ENCODE measurements around the gene AIMP1. TPM values are rescaled to one million over a fixed set of nuclear protein-coding genes. Genes with fewer than 3 reads are reported as not detected.

Gene AIMP1
- total and polyA plus RNA-seq, 4 donors, result 26.8 to 43.1 (median 40.8) TPM

DNA sequence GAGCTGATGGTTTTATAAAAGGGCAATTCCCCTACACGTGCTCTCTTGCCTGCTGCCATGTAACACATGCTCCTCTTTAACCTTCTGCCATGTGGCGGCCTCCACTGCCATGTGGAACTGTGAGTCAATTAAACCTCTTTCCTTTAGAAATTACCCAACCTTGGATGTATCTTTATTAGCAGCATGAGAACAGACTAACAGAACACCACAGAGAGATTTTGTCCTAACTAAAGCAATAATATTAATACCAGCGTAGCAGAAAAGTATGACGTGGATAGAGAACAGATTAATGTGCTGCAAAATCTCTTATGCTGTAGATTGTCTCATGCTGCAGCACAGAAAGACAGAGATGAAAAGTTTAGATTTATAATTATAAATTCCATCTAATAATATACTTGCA is 23.1 kb downstream of the AIMP1 start:
- Histone ChIP-seq H3K4me3 (ENCODE audit: low read depth, low read length) (no peak overlapping the region), H3K9me3 (ENCODE audit: control insufficient read depth, insufficient read depth, low read length) (peaks cover 8% of the 10 kb centered on the region), H3K36me3 (ENCODE audit: control insufficient read depth, insufficient read depth, low read length) (peaks cover 9% of the 10 kb centered on the region), H3K4me1 (ENCODE audit: control insufficient read depth, insufficient read depth, low read length) (no peaks in the 10 kb centered on the region), H3K27me3 (ENCODE audit: control insufficient read depth, insufficient read depth, low read length) (no peaks in the 10 kb centered on the region), H3K27ac (ENCODE audit: low read depth, low read length) (no peak overlapping the region)
- WGBS (ENCODE audit: insufficient coverage), result no CpG with 5 or more reads among the region's 4 CpGs
- no peak for DNase-seq (ENCODE audit: low read depth in 4 of 6, low spot score in 6 of 6)

DNA sequence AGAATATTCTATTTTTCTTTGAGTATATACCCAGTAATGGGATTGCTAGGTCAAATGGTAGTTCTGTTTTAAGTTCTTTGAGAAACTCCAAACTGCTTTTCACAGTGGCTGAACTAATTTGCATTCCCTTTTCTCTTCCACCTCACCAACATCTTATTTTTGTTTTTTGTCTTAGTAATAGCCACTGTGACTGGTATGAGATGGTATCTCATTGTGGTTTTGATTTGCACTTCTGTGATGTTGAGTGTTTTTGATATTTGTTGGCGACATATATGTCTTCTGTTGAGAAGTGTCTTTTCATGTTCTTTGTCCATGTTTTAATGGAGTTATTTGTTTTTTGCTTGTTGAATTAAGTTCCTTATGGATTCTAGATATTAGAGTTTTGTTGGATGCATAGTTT is 24.4 kb downstream of the AIMP1 start:
- Histone ChIP-seq H3K4me3 (ENCODE audit: low read depth, low read length) (no peak overlapping the region), H3K4me1 (ENCODE audit: control insufficient read depth, insufficient read depth, low read length) (no peaks in the 10 kb centered on the region), H3K27ac (ENCODE audit: low read depth, low read length) (no peak overlapping the region), H3K9me3 (ENCODE audit: control insufficient read depth, insufficient read depth, low read length) (peaks cover 8% of the 10 kb centered on the region), H3K27me3 (ENCODE audit: control insufficient read depth, insufficient read depth, low read length) (no peaks in the 10 kb centered on the region), H3K36me3 (ENCODE audit: control insufficient read depth, insufficient read depth, low read length) (peaks cover 9% of the 10 kb centered on the region)
- DNase-seq (ENCODE audit: low read depth in 4 of 6, low spot score in 6 of 6), result no peak
- WGBS (ENCODE audit: insufficient coverage), result no CpG with 5 or more reads among the region's 1 CpG

DNA sequence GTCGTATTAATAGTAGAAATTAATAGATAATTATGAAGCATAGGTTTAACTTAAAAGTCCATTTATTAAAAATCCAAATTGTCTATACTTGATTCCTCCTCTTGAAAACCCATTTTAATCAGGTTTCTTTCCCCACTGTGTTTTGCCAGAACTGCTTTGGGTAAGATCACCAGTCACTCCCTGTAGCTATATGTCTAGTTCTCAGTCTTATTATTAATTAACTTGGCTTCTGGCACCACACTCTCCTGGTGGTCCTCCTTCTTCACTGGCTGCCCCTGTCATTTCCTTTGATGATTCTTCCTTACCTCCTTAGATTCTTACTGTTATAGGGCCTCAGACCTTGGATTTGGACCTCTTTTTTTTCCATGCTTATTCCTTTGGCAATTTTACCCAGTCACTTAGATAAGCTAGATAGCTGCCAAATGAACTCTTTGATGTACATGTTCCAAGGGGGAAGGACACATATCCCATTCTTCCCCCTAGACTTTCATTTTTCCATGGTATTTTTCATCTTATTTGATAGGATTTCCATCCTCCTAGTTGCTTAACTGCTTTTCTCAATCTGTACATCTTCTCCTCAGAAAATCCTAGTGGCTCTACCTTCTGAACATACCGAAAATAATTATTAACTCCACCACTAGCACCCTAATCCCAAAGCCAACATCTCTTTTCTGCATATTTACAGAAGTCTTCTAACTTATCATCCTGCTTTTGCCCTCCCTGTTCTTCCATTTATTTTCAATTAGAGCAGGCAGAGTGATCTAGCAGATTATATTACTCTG is 27.7 kb downstream of the AIMP1 start:
- no CpG with 5 or more reads among the region's 2 CpGs for WGBS (ENCODE audit: insufficient coverage)
- no peak for DNase-seq (ENCODE audit: low read depth in 4 of 6, low spot score in 6 of 6)
- peaks cover 6% of the 10 kb centered on the region for H3K9me3 ChIP-seq (ENCODE audit: control insufficient read depth, insufficient read depth, low read length)
- no peak overlapping the region for H3K27ac ChIP-seq (ENCODE audit: low read depth, low read length)
- no peak overlapping the region for H3K4me3 ChIP-seq (ENCODE audit: low read depth, low read length)
- H3K36me3 ChIP-seq (ENCODE audit: control insufficient read depth, insufficient read depth, low read length), result no peaks in the 10 kb centered on the region
- no peaks in the 10 kb centered on the region for H3K4me1 ChIP-seq (ENCODE audit: control insufficient read depth, insufficient read depth, low read length)
- no peaks in the 10 kb centered on the region for H3K27me3 ChIP-seq (ENCODE audit: control insufficient read depth, insufficient read depth, low read length)

DNA sequence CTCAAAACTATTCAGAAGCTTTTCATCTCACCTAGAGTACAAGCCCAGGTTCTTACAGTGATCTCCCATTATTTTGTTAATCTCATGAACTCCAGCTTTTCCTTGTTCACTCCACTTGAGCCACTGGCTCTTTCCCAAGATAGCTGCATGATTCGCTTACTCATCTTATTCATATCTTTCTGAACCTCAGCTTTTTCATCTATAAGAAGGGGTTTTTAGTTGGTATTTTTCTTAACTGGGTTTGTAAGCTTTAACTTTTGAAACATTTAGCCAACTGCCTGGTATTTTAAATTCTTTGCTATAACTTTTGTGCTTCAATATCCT is 28.3 kb downstream of the AIMP1 start:
- H3K4me1 ChIP-seq (ENCODE audit: control insufficient read depth, insufficient read depth, low read length), result no peaks in the 10 kb centered on the region
- WGBS (ENCODE audit: insufficient coverage), result no CpG with 5 or more reads among the region's 1 CpG

DNA sequence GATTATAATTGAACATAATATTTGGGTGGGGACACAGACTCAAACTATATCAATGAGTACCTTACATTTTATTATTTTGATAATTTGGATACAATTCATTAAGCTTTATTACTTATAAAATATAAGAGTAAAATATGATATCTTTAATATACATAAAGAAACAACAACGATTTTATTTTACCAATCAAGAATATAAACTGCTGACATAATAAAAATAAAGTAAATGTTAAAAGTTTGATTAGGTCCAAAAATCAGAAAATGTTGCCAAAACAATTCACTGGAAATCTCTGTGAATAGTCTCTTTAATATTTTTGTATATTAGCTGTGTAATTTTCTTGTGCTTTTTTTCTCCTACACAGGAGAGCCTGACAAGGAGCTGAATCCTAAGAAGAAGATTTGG is 30.8 kb downstream of the AIMP1 start:
- Histone ChIP-seq H3K36me3 (ENCODE audit: control insufficient read depth, insufficient read depth, low read length) (no peaks in the 10 kb centered on the region), H3K9me3 (ENCODE audit: control insufficient read depth, insufficient read depth, low read length) (no peaks in the 10 kb centered on the region), H3K4me1 (ENCODE audit: control insufficient read depth, insufficient read depth, low read length) (no peaks in the 10 kb centered on the region), H3K27ac (ENCODE audit: low read depth, low read length) (no peak overlapping the region), H3K27me3 (ENCODE audit: control insufficient read depth, insufficient read depth, low read length) (no peaks in the 10 kb centered on the region), H3K4me3 (ENCODE audit: low read depth, low read length) (no peak overlapping the region)
- DNase-seq (ENCODE audit: low read depth in 4 of 6, low spot score in 6 of 6), result no peak
- no CpG with 5 or more reads among the region's 1 CpG for WGBS (ENCODE audit: insufficient coverage)

More for the DNA sequence above, 28.3 kb downstream of the AIMP1 start:
- H3K9me3 ChIP-seq (ENCODE audit: control insufficient read depth, insufficient read depth, low read length), result peaks cover 6% of the 10 kb centered on the region
- H3K4me3 ChIP-seq (ENCODE audit: low read depth, low read length), result no peak overlapping the region
- no peaks in the 10 kb centered on the region for H3K36me3 ChIP-seq (ENCODE audit: control insufficient read depth, insufficient read depth, low read length)
- H3K27ac ChIP-seq (ENCODE audit: low read depth, low read length), result no peak overlapping the region
- no peaks in the 10 kb centered on the region for H3K27me3 ChIP-seq (ENCODE audit: control insufficient read depth, insufficient read depth, low read length)
- no peak for DNase-seq (ENCODE audit: low read depth in 4 of 6, low spot score in 6 of 6)

DNA sequence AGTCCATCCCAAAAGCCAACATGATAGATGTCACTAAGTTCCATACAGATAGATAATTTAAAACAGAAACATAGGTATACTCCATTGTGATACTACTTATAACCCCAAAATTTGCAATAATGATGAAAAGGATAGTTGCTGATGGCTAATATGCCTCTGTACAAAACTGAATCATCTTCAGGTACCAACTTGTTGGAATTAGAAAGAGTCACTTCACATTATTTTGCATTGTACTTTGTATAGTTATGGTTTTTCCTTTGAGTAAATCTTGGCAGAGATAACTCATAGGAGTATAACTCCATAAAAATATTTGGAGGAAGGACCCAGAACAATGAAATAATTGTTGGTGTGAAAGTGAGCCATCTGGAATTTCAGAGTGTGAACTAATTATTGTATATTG is 34.7 kb downstream of the AIMP1 start:
- H3K9me3 ChIP-seq (ENCODE audit: control insufficient read depth, insufficient read depth, low read length), result no peaks in the 10 kb centered on the region
- DNase-seq (ENCODE audit: low read depth in 4 of 6, low spot score in 6 of 6), result no peak
- no peaks in the 10 kb centered on the region for H3K27me3 ChIP-seq (ENCODE audit: control insufficient read depth, insufficient read depth, low read length)
- H3K27ac ChIP-seq (ENCODE audit: low read depth, low read length), result no peak overlapping the region
- no peaks in the 10 kb centered on the region for H3K4me1 ChIP-seq (ENCODE audit: control insufficient read depth, insufficient read depth, low read length)
- H3K36me3 ChIP-seq (ENCODE audit: control insufficient read depth, insufficient read depth, low read length), result no peaks in the 10 kb centered on the region
- no peak overlapping the region for H3K4me3 ChIP-seq (ENCODE audit: low read depth, low read length)

DNA sequence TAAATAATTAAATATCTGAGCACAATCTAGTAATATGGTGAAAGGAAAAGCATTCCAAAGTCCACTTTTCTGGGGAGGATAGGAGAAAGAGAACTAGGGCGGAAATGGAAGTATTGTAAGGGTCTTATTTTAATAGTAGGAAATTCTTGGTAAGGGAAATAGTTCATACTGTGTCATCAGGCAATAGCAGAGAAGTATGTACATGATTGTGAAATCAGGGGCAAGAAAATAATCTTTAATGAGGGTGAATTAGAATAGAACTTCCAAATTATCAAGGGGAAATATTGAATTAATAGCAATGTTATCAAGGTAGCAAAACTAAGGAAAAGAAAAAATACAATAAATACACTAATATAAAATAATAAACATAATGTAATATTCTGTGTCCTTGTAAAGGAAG is 37.4 kb downstream of the AIMP1 start:
- 93% methylated on average over 1 of the region's 1 CpG for WGBS (ENCODE audit: insufficient coverage)
- H3K9me3 ChIP-seq (ENCODE audit: control insufficient read depth, insufficient read depth, low read length), result no peaks in the 10 kb centered on the region
- H3K27me3 ChIP-seq (ENCODE audit: control insufficient read depth, insufficient read depth, low read length), result no peaks in the 10 kb centered on the region
- DNase-seq (ENCODE audit: low read depth in 4 of 6, low spot score in 6 of 6), result no peak
- H3K27ac ChIP-seq (ENCODE audit: low read depth, low read length), result no peak overlapping the region
- H3K4me1 ChIP-seq (ENCODE audit: control insufficient read depth, insufficient read depth, low read length), result no peaks in the 10 kb centered on the region
- H3K4me3 ChIP-seq (ENCODE audit: low read depth, low read length), result no peak overlapping the region
- H3K36me3 ChIP-seq (ENCODE audit: control insufficient read depth, insufficient read depth, low read length), result no peaks in the 10 kb centered on the region

DNA sequence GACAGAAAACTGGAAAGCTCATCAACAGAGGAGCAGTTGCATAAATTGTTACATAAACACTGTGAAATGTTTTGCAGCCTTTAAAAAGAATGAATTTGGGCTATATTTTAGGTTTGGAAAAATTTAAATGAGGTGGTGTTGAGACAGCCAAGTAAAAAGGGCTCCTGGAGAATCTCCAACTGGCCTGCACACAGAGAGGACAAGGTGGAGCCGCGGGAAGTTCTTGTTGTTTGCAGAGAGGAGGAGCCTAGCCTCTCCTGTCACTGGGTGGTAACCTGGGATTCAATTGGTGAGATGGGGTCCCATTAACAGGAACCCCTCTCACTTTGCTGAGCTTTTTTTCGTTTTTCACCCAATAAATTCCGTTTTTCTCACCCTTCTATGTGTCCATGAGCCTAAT is 38.8 kb downstream of the AIMP1 start:
- WGBS (ENCODE audit: insufficient coverage), result 30% methylated on average over 2 of the region's 4 CpGs
- no peaks in the 10 kb centered on the region for H3K9me3 ChIP-seq (ENCODE audit: control insufficient read depth, insufficient read depth, low read length)
- H3K27me3 ChIP-seq (ENCODE audit: control insufficient read depth, insufficient read depth, low read length), result no peaks in the 10 kb centered on the region
- H3K27ac ChIP-seq (ENCODE audit: low read depth, low read length), result no peak overlapping the region
- no peaks in the 10 kb centered on the region for H3K36me3 ChIP-seq (ENCODE audit: control insufficient read depth, insufficient read depth, low read length)
- DNase-seq (ENCODE audit: low read depth in 4 of 6, low spot score in 6 of 6), result no peak
- H3K4me1 ChIP-seq (ENCODE audit: control insufficient read depth, insufficient read depth, low read length), result no peaks in the 10 kb centered on the region
- no peak overlapping the region for H3K4me3 ChIP-seq (ENCODE audit: low read depth, low read length)

DNA sequence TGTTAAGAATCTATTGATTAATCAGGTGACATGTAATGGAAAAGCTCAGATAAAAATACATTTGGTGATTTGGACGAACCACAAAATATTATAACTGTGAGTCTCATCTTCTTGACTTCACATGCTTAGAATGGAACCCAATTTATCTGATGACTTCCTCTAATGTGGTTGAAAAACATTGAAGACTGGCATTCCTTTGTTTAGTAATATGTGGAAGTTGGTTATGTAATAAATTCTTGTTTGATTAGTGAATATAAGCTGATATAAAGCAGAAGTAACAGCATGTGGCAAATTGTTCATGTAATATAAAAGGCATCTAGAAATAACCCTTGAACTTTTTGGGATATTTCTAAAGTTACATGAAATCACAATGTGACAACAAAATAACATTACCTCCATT is 42.5 kb downstream of the AIMP1 start:
- Histone ChIP-seq H3K9me3 (ENCODE audit: control insufficient read depth, insufficient read depth, low read length) (no peaks in the 10 kb centered on the region), H3K27ac (ENCODE audit: low read depth, low read length) (no peak overlapping the region), H3K36me3 (ENCODE audit: control insufficient read depth, insufficient read depth, low read length) (no peaks in the 10 kb centered on the region), H3K4me1 (ENCODE audit: control insufficient read depth, insufficient read depth, low read length) (no peaks in the 10 kb centered on the region), H3K27me3 (ENCODE audit: control insufficient read depth, insufficient read depth, low read length) (no peaks in the 10 kb centered on the region), H3K4me3 (ENCODE audit: low read depth, low read length) (no peak overlapping the region)
- no peak for DNase-seq (ENCODE audit: low read depth in 4 of 6, low spot score in 6 of 6)
- no CpG with 5 or more reads among the region's 1 CpG for WGBS (ENCODE audit: insufficient coverage)

DNA sequence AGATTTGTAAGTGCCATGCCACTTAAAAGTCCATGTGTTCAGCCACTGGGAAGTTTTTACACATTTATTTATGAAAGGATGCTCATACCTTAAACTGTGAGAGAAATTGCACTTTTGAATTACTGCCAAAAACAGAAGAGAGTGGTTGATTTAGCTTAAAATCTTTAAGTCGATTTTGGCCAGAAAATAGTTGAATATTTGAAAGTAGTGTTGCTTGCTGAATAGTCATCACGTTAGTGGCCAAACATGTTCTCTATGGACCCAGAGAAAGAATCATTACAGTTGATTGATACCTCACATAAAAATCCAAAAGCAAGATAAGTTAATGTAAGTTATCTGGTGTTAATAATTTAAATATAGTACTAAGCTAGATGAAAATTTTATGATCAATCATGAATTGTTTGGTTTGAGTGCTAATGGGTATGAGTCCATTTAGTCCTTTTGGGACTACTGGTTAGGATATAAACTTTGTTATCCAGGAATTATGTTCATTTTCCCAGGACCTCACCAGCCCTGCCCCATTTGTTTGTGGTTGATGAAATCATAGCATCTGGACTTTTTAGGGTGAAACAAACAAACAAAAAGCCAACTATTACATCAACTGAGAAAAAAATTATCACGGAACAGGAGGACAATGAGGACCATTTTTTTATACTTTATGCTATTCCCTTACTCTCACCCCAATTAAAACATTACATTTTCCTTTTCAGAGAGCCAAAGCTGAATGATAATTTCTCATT is 45.9 kb downstream of the AIMP1 start:
- no peak for DNase-seq (ENCODE audit: low read depth in 4 of 6, low spot score in 6 of 6)
- no peak overlapping the region for H3K4me3 ChIP-seq (ENCODE audit: low read depth, low read length)
- H3K27me3 ChIP-seq (ENCODE audit: control insufficient read depth, insufficient read depth, low read length), result no peaks in the 10 kb centered on the region
- no CpG with 5 or more reads among the region's 3 CpGs for WGBS (ENCODE audit: insufficient coverage)
- no peak overlapping the region for H3K27ac ChIP-seq (ENCODE audit: low read depth, low read length)
- H3K36me3 ChIP-seq (ENCODE audit: control insufficient read depth, insufficient read depth, low read length), result no peaks in the 10 kb centered on the region
- no peaks in the 10 kb centered on the region for H3K4me1 ChIP-seq (ENCODE audit: control insufficient read depth, insufficient read depth, low read length)
- no peaks in the 10 kb centered on the region for H3K9me3 ChIP-seq (ENCODE audit: control insufficient read depth, insufficient read depth, low read length)

Measured in spinal cord (tissue), 10 donors.